Measurements from ENCODE around the gene KIF1C. TPM values are rescaled to one million over a fixed set of nuclear protein-coding genes. Genes with fewer than 3 reads are reported as not detected.
"Not testable (repeated sequence)": the region's sequence is repeated elsewhere in the genome, so short reads cannot be mapped to it uniquely, and the experiment has no call there.

The KIF1C gene
- total and polyA plus RNA-seq, 4 donors = 10.4 to 62.2 (median 36.8) TPM

- H3K9me3 ChIP-seq (ENCODE audit: control insufficient read depth in 4 of 4, low read length in 3 of 4) = no peaks in the 10 kb centered on the region
- no peaks in the 10 kb centered on the region for H3K27me3 ChIP-seq (ENCODE audit: control insufficient read depth in 4 of 4, insufficient read depth in 4 of 4, low read length in 3 of 4)
- DNase-seq (ENCODE audit: low spot score) = no peak
- H3K36me3 ChIP-seq (ENCODE audit: control insufficient read depth in 4 of 4, insufficient read depth in 3 of 4, low read depth in 1 of 4, low read length in 3 of 4) = peaks cover 6 to 20% (median 8%) of the 10 kb centered on the region in 4 donors
- TF ChIP-seq, protein P1, sequence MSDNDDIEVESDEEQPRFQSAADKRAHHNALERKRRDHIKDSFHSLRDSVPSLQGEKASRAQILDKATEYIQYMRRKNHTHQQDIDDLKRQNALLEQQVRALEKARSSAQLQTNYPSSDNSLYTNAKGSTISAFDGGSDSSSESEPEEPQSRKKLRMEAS (IDR thresholded peaks at IDR 0.05) = no peak
- TF ChIP-seq RAD21 (IDR thresholded peaks at IDR 0.05) (no peak), TAF1 (conservative IDR thresholded peaks at IDR 0.05) (no peak), GABPA (IDR thresholded peaks at IDR 0.05 in 1 of 2, conservative IDR thresholded peaks at IDR 0.05 in 1 of 2) (no peak), JUND (IDR thresholded peaks at IDR 0.05) (no peak)
- TF ChIP-seq, protein P2, sequence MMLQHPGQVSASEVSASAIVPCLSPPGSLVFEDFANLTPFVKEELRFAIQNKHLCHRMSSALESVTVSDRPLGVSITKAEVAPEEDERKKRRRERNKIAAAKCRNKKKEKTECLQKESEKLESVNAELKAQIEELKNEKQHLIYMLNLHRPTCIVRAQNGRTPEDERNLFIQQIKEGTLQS (IDR thresholded peaks at IDR 0.05) = no peak
- no peak overlapping the region for H3K4me3 ChIP-seq (ENCODE audit: low read depth in 1 of 3, low read length in 3 of 3)
- WGBS = 93% methylated on average over 6 of the region's 6 CpGs
- H3K27ac ChIP-seq (ENCODE audit: low read depth in 1 of 2, low read length in 2 of 2) = no peak overlapping the region
- no peak overlapping the region for H3K9ac ChIP-seq (ENCODE audit: low read depth in 1 of 2, low read length in 2 of 2)
- peaks cover 0 to 4% (median 0%) of the 10 kb centered on the region in 4 donors for H3K4me1 ChIP-seq (ENCODE audit: control insufficient read depth in 4 of 4, insufficient read depth in 4 of 4, low read length in 3 of 4)
Observed at GRCh38 chr17:5027299-5027698, 29.5 kb downstream of the KIF1C start.

DNA sequence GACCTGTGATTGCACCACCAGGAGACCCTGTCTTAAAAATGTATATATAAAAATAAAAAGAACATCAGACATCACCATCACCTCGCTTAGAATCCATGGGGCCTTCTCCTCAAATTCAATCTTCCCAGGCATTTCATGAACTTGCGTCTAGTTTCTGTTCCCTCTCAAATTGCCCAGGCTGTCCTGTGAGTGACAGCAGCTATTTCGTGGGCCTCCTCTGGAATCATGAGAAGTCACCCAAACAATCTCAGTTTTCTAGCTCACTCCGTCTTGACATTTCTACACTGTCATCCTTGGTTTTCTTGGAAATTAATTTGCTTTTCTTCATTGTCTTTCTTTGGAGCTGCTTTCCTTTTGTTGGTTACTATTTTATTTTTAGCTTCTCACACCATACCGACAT is 30.2 kb downstream of the KIF1C start:
- DNase-seq (ENCODE audit: low spot score) = no peak
- H3K4me3 ChIP-seq (ENCODE audit: low read depth in 1 of 3, low read length in 3 of 3) = no peak overlapping the region
- H3K9me3 ChIP-seq (ENCODE audit: control insufficient read depth in 4 of 4, low read length in 3 of 4) = no peaks in the 10 kb centered on the region
- WGBS = 80% methylated on average over 5 of the region's 5 CpGs
- H3K27me3 ChIP-seq (ENCODE audit: control insufficient read depth in 4 of 4, insufficient read depth in 4 of 4, low read length in 3 of 4) = no peaks in the 10 kb centered on the region
- H3K27ac ChIP-seq (ENCODE audit: low read depth in 1 of 2, low read length in 2 of 2) = no peak overlapping the region
- H3K36me3 ChIP-seq (ENCODE audit: control insufficient read depth in 4 of 4, insufficient read depth in 3 of 4, low read depth in 1 of 4, low read length in 3 of 4) = peaks cover 2 to 15% (median 3%) of the 10 kb centered on the region in 4 donors
- H3K4me1 ChIP-seq (ENCODE audit: control insufficient read depth in 4 of 4, insufficient read depth in 4 of 4, low read length in 3 of 4) = peaks cover 0 to 4% (median 0%) of the 10 kb centered on the region in 4 donors
- H3K9ac ChIP-seq (ENCODE audit: low read depth in 1 of 2, low read length in 2 of 2) = no peak overlapping the region
- no peak for TF ChIP-seq HNF4A (conservative IDR thresholded peaks at IDR 0.05)
- TF ChIP-seq HNF4G (IDR thresholded peaks at IDR 0.05) = no peak
- no peak for TF ChIP-seq NR2F2 (IDR thresholded peaks at IDR 0.05)
- TF ChIP-seq SP1 (IDR thresholded peaks at IDR 0.05) = no peak
- TF ChIP-seq, protein P1 (IDR thresholded peaks at IDR 0.05) = no peak
- TF ChIP-seq, protein P3, sequence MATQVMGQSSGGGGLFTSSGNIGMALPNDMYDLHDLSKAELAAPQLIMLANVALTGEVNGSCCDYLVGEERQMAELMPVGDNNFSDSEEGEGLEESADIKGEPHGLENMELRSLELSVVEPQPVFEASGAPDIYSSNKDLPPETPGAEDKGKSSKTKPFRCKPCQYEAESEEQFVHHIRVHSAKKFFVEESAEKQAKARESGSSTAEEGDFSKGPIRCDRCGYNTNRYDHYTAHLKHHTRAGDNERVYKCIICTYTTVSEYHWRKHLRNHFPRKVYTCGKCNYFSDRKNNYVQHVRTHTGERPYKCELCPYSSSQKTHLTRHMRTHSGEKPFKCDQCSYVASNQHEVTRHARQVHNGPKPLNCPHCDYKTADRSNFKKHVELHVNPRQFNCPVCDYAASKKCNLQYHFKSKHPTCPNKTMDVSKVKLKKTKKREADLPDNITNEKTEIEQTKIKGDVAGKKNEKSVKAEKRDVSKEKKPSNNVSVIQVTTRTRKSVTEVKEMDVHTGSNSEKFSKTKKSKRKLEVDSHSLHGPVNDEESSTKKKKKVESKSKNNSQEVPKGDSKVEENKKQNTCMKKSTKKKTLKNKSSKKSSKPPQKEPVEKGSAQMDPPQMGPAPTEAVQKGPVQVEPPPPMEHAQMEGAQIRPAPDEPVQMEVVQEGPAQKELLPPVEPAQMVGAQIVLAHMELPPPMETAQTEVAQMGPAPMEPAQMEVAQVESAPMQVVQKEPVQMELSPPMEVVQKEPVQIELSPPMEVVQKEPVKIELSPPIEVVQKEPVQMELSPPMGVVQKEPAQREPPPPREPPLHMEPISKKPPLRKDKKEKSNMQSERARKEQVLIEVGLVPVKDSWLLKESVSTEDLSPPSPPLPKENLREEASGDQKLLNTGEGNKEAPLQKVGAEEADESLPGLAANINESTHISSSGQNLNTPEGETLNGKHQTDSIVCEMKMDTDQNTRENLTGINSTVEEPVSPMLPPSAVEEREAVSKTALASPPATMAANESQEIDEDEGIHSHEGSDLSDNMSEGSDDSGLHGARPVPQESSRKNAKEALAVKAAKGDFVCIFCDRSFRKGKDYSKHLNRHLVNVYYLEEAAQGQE (IDR thresholded peaks at IDR 0.05) = no peak
- TF ChIP-seq RAD21 (IDR thresholded peaks at IDR 0.05) = no peak
- no peak for TF ChIP-seq CTCF (IDR thresholded peaks at IDR 0.05; ENCODE audit: low read depth, low read length, missing input control)
- no peak for TF ChIP-seq FOXA1 (IDR thresholded peaks at IDR 0.05)
- TF ChIP-seq, protein P2 (IDR thresholded peaks at IDR 0.05) = no peak
- no peak for TF ChIP-seq ZBTB33 (IDR thresholded peaks at IDR 0.05)
- no peak for TF ChIP-seq GABPA (IDR thresholded peaks at IDR 0.05 in 1 of 2, conservative IDR thresholded peaks at IDR 0.05 in 1 of 2)
- no peak for TF ChIP-seq EGR1 (IDR thresholded peaks at IDR 0.05; ENCODE audit: low read depth in 2 of 2)
- no peak for TF ChIP-seq JUND (IDR thresholded peaks at IDR 0.05)
- TF ChIP-seq TAF1 (conservative IDR thresholded peaks at IDR 0.05) = no peak
- no peak for TF ChIP-seq FOXA2 (IDR thresholded peaks at IDR 0.05)
- no peak for TF ChIP-seq RXRA (IDR thresholded peaks at IDR 0.05)
- no peak for TF ChIP-seq YY1 (IDR thresholded peaks at IDR 0.05)

- H3K4me3 ChIP-seq (ENCODE audit: low read depth in 1 of 3, low read length in 3 of 3); H3K27me3 ChIP-seq (ENCODE audit: control insufficient read depth in 4 of 4, insufficient read depth in 4 of 4, low read length in 3 of 4); DNase-seq (ENCODE audit: low spot score); H3K4me1 ChIP-seq (ENCODE audit: control insufficient read depth in 4 of 4, insufficient read depth in 4 of 4, low read length in 3 of 4); H3K9ac ChIP-seq (ENCODE audit: low read depth in 1 of 2, low read length in 2 of 2); H3K36me3 ChIP-seq (ENCODE audit: control insufficient read depth in 4 of 4, insufficient read depth in 3 of 4, low read depth in 1 of 4, low read length in 3 of 4); H3K9me3 ChIP-seq (ENCODE audit: control insufficient read depth in 4 of 4, low read length in 3 of 4); H3K27ac ChIP-seq (ENCODE audit: low read depth in 1 of 2, low read length in 2 of 2): not testable (repeated sequence)
- 93% methylated on average over 2 of the region's 2 CpGs for WGBS
Observed at GRCh38 chr17:5030168-5030567, 32.4 kb downstream of the KIF1C start.
